ENCODE measurements around the gene LAMA4. TPM values are rescaled to one million over a fixed set of nuclear protein-coding genes. Genes with fewer than 3 reads are reported as not detected.

The LAMA4 gene, protein sequence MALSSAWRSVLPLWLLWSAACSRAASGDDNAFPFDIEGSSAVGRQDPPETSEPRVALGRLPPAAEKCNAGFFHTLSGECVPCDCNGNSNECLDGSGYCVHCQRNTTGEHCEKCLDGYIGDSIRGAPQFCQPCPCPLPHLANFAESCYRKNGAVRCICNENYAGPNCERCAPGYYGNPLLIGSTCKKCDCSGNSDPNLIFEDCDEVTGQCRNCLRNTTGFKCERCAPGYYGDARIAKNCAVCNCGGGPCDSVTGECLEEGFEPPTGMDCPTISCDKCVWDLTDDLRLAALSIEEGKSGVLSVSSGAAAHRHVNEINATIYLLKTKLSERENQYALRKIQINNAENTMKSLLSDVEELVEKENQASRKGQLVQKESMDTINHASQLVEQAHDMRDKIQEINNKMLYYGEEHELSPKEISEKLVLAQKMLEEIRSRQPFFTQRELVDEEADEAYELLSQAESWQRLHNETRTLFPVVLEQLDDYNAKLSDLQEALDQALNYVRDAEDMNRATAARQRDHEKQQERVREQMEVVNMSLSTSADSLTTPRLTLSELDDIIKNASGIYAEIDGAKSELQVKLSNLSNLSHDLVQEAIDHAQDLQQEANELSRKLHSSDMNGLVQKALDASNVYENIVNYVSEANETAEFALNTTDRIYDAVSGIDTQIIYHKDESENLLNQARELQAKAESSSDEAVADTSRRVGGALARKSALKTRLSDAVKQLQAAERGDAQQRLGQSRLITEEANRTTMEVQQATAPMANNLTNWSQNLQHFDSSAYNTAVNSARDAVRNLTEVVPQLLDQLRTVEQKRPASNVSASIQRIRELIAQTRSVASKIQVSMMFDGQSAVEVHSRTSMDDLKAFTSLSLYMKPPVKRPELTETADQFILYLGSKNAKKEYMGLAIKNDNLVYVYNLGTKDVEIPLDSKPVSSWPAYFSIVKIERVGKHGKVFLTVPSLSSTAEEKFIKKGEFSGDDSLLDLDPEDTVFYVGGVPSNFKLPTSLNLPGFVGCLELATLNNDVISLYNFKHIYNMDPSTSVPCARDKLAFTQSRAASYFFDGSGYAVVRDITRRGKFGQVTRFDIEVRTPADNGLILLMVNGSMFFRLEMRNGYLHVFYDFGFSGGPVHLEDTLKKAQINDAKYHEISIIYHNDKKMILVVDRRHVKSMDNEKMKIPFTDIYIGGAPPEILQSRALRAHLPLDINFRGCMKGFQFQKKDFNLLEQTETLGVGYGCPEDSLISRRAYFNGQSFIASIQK (N-terminal part only)
- total RNA-seq (2021; fragmentation: NEBNext Ultra II Directional; extraction: Animal tissue kit (Norgen Biotek cat#: 25700)), result 100 to 1,000 TPM in 2 of 6 experiments, 10 to 100 TPM in 4; 80.6 to 130 (median 89.8) TPM
- long read RNA-seq, full-length matches to known transcripts, result 14 of 84 reads
- long read RNA-seq, partial matches to known transcripts, result 56 of 84 reads
- long read RNA-seq, other reads (novel, unspliced or antisense), result 14 of 84 reads

DNA sequence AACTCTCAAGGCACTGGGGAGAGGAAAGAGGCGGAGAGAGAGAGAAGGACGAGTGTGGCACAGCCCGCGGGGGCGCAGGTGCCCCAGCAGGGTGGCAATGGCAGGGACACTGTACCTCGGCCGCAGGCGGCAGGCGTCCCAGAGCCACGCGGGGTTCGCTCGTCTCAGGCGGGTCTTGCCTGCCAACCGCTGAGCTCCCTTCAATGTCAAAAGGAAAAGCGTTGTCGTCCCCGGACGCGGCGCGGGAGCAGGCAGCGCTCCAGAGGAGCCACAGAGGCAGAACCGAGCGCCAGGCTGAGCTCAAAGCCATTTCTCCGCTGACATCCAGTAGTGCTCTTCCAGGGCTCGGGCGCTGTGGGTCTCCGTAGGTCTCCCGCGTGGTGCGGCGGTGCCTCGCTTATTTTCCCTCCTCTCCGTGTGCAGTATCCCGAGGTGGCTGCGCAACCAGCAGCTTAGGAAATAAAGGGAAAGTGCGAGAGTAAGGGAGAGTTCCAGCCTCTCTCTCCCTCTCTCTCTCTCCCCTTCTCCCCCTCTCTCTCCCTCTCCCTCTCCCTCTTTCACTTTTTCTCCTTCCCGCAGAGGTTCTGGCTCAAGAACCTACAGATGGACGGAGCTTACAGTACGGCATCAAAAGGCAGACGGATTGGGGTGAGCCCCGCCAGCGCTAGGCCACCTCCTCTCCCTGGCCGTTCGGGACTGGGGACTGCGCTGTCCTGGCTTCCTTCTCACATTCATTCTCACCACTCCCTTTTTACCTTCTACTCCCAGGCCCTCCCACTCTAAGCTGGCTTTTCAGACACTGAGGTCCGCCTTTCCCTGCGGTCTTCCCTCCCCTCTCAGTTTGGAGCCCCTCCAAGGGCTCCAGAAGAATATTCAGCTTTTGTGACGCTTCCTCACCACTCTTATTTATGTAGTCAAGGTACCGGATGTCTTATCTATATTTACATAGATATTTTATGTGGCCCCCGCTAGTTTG, at the start of gene LAMA4:
LAMA4 (minus strand) TSS at position 727 of the 976 bp plus-strand sequence; CDS start at position 310, 417 bp downstream.
- DNase-seq, result peak; percentile 33
- peak within 1 kb of the TSS; percentile 89 for H3K27ac Mint-ChIP-seq
- no peaks in the 10 kb centered on the region for H3K9me3 Mint-ChIP-seq

DNA sequence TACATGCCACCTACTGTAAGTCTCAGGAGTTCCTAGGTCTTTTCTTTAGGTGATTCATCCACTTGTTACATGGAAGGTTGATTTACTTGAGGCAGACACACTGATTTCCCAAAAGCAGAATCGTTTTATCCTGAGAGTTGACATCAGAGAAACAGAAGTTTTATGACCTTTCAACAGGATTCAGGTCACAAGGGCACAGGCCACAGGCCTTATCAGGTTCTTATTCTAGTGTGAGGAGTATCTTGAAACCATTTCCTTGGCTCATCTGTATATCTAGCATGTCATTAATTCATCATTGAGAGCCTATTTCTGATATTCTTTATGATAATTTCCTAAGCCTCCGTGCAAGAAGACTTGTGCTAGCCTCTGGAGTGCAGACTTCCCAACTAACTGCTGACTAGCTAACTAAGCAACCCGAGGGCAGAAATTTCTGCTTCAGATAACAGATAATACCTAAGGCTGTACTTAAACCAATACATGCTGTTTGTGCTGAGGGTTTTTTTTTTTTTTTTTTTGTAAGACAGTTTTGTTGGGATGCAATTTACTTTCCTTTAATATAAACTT, 47.9 kb upstream of the LAMA4 start:
- no peak for DNase-seq
- Mint-ChIP-seq H3K36me3 (ENCODE audit: low read depth) (no peaks in the 10 kb centered on the region), H3K4me3 (no peak overlapping the region), H3K9me3 (no peaks in the 10 kb centered on the region), H3K27me3 (ENCODE audit: insufficient read depth) (no peaks in the 10 kb centered on the region), H3K4me1 (ENCODE audit: low read depth) (peaks cover 62% of the 10 kb centered on the region), H3K27ac (no peak overlapping the region)
- TF ChIP-seq, protein P1, sequence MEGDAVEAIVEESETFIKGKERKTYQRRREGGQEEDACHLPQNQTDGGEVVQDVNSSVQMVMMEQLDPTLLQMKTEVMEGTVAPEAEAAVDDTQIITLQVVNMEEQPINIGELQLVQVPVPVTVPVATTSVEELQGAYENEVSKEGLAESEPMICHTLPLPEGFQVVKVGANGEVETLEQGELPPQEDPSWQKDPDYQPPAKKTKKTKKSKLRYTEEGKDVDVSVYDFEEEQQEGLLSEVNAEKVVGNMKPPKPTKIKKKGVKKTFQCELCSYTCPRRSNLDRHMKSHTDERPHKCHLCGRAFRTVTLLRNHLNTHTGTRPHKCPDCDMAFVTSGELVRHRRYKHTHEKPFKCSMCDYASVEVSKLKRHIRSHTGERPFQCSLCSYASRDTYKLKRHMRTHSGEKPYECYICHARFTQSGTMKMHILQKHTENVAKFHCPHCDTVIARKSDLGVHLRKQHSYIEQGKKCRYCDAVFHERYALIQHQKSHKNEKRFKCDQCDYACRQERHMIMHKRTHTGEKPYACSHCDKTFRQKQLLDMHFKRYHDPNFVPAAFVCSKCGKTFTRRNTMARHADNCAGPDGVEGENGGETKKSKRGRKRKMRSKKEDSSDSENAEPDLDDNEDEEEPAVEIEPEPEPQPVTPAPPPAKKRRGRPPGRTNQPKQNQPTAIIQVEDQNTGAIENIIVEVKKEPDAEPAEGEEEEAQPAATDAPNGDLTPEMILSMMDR (IDR thresholded peaks at IDR 0.05), result no peak

More for the DNA sequence above, at the start of gene LAMA4:
- no peaks in the 10 kb centered on the region; the same call in 1 of the 2 replicates for H3K27me3 Mint-ChIP-seq (ENCODE audit: insufficient read depth)
- peaks cover 63% of the 10 kb centered on the region for H3K4me1 Mint-ChIP-seq (ENCODE audit: low read depth)
- peak within 1 kb of the TSS; percentile 91 for H3K4me3 Mint-ChIP-seq
- TF ChIP-seq, protein P1 (IDR thresholded peaks at IDR 0.05), result 0 out of 2 replicates have a peak, but pooled peaks have one; percentile 9
- H3K36me3 Mint-ChIP-seq (ENCODE audit: low read depth), result peaks cover 23% of the 10 kb centered on the region

DNA sequence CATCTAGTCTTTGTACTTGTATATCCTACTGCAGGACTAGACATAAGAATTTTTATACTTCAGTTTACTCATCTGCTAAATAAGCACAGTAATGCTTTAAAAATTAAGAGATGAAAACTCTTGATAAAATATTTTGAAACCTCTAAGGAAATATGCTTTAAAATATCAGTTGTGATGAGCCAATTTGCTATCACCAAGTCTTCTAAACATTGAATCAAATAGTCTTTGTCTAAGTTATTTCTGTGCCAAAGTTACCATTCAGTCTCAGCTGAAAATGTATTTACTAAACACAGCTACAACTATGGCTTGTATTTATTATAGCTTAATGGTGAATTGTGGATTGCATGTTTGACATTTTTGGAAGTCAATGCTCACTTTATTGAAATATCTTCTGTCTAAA, 46.5 kb upstream of the LAMA4 start:
- no peaks in the 10 kb centered on the region for H3K9me3 Mint-ChIP-seq
- no peaks in the 10 kb centered on the region for H3K36me3 Mint-ChIP-seq (ENCODE audit: low read depth)
- peak overlapping the region; percentile 95 for H3K27ac Mint-ChIP-seq
- no peaks in the 10 kb centered on the region for H3K27me3 Mint-ChIP-seq (ENCODE audit: insufficient read depth)
- TF ChIP-seq, protein P1 (IDR thresholded peaks at IDR 0.05), result no peak
- no peak for DNase-seq
- peaks cover 76% of the 10 kb centered on the region for H3K4me1 Mint-ChIP-seq (ENCODE audit: low read depth)
- no peak overlapping the region for H3K4me3 Mint-ChIP-seq

DNA sequence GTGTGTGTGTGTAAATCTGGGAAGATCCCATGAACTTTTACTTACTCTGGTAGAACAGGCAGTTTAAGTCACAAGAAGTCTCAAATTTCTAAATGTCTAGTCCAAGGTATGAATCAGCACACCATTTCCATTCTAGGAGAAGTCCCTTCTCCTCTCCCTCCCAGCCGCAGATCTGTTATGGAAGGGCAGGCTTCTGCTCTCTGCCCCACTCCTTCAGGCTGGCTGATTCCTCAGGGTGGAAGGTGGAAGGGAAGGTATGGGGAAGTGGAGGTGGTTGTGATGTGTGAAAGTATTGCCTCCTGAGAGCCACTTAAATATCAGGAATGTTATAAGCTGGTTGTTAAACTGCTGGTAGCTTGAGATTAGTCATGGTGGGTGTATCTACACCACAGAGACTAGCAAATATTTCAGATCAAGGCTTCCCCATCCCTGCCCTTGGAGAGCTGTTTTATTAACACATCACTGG, 44.5 kb upstream of the LAMA4 start:
- peak; percentile 86 for DNase-seq
- Mint-ChIP-seq H3K9me3 (no peaks in the 10 kb centered on the region), H3K27me3 (ENCODE audit: insufficient read depth) (no peaks in the 10 kb centered on the region), H3K4me1 (ENCODE audit: low read depth) (peaks cover 70% of the 10 kb centered on the region), H3K27ac (peak overlapping the region; percentile 95), H3K4me3 (peak overlapping the region; percentile 82), H3K36me3 (ENCODE audit: low read depth) (no peaks in the 10 kb centered on the region)
- TF ChIP-seq, protein P1 (IDR thresholded peaks at IDR 0.05), result no peak

Measured in HFFc6 (cell line).